WERI-Rb-1 (cell line): ENCODE measurements around the gene C9orf152.

Source experiments
- DNase-seq: peaks from one replicate; pipeline ENCODE4 v3.0.0-alpha.2; 2020
- H3K27ac ChIP-seq: fragments of 250-450 bp; sonication (Bioruptor Pico); 2 replicates; pipeline ENCODE4 v1.5.1; 2020; ENCODE audit warnings: mild to moderate bottlenecking, moderate library complexity
- H3K27me3 ChIP-seq: fragments of 250-450 bp; sonication (Bioruptor Pico); 2 replicates; pipeline ENCODE4 v1.5.1; 2021; ENCODE audit warnings: mild to moderate bottlenecking, low read depth, moderate library complexity; ENCODE audit not compliant: insufficient read depth, severe bottlenecking
- H3K36me3 ChIP-seq: fragments of 250-450 bp; sonication (Bioruptor Pico); 2 replicates; pipeline ENCODE4 v1.5.1; 2020; ENCODE audit warnings: mild to moderate bottlenecking, moderate library complexity
- H3K4me3 ChIP-seq: 2 replicates; pipeline ENCODE4 v1.5.1; 2011; ENCODE audit warnings: low read depth, mild to moderate bottlenecking, control low read depth, low read length
- H3K9me3 ChIP-seq: fragments of 250-450 bp; sonication (Bioruptor Pico); 2 replicates; pipeline ENCODE4 v1.5.1; 2021; ENCODE audit warnings: mild to moderate bottlenecking, moderate library complexity; ENCODE audit not compliant: severe bottlenecking
- CTCF ChIP-seq: IDR thresholded peaks from 2 replicates; pipeline ENCODE4 v1.5.1; 2011; ENCODE audit warnings: low read depth, mild to moderate bottlenecking, control low read depth, inconsistent platforms, low read length

The C9orf152 gene

GRCh38 chr9:110228321-110228720 is 20.4 kb upstream of the C9orf152 start:
- no peak for DNase-seq
- Histone ChIP-seq H3K4me3 (no peak overlapping the region), H3K27me3 (peaks cover 60% of the 10 kb centered on the region), H3K27ac (no peak overlapping the region), H3K9me3 (peaks cover 2% of the 10 kb centered on the region), H3K36me3 (no peaks in the 10 kb centered on the region)
- no peak for TF ChIP-seq CTCF

GRCh38 chr9:110224583-110224982 is 16.6 kb upstream of the C9orf152 start:
- Histone ChIP-seq H3K27me3 (peaks cover 90% of the 10 kb centered on the region), H3K9me3 (peaks cover 2% of the 10 kb centered on the region), H3K36me3 (no peaks in the 10 kb centered on the region), H3K27ac (no peak overlapping the region), H3K4me3 (no peak overlapping the region)
- no peak for DNase-seq
- no peak for TF ChIP-seq CTCF

- H3K36me3 ChIP-seq = no peaks in the 10 kb centered on the region
- H3K27ac ChIP-seq = no peak overlapping the region
- H3K9me3 ChIP-seq = peaks cover 2% of the 10 kb centered on the region
- DNase-seq = no peak
- no peak overlapping the region for H3K4me3 ChIP-seq
- H3K27me3 ChIP-seq = peaks cover 97% of the 10 kb centered on the region
- TF ChIP-seq CTCF = no peak
These were observed 12.8 kb upstream of the C9orf152 start for GRCh38 chr9:110220809-110221208.

GRCh38 chr9:110217656-110218099 is 9.7 kb upstream of the C9orf152 start:
- Histone ChIP-seq H3K9me3 (no peaks in the 10 kb centered on the region), H3K27me3 (peaks cover 98% of the 10 kb centered on the region), H3K27ac (no peak overlapping the region), H3K4me3 (no peak overlapping the region), H3K36me3 (no peaks in the 10 kb centered on the region)
- DNase-seq = no peak
- TF ChIP-seq CTCF = peak; percentile 51; the same call in 1 of the 2 replicates

GRCh38 chr9:110214586-110215355 is 6.8 kb upstream of the C9orf152 start:
- no peak for TF ChIP-seq CTCF
- H3K36me3 ChIP-seq = no peaks in the 10 kb centered on the region
- H3K27me3 ChIP-seq = peaks cover 99% of the 10 kb centered on the region
- peaks cover 3% of the 10 kb centered on the region for H3K9me3 ChIP-seq
- H3K27ac ChIP-seq = no peak overlapping the region
- H3K4me3 ChIP-seq = no peak overlapping the region
- no peak for DNase-seq

GRCh38 chr9:110214090-110214489 is 6.1 kb upstream of the C9orf152 start:
- no peak for TF ChIP-seq CTCF
- Histone ChIP-seq H3K4me3 (no peak overlapping the region), H3K36me3 (no peaks in the 10 kb centered on the region), H3K27ac (no peak overlapping the region), H3K27me3 (peaks cover 99% of the 10 kb centered on the region), H3K9me3 (peaks cover 7% of the 10 kb centered on the region)
- DNase-seq = no peak
